SK-N-SH treated with all-trans-retinoic acid at 6 μM for 48 hours (cell line): ENCODE results near the gene ADAMTS2.

Source experiments
- ATAC-seq: fragments of 200-7000 bp; cut with Tn5 transposase; 3 replicates; pipeline ENCODE4 v1.9.1; 2020; ENCODE audit warnings: mild to moderate bottlenecking, moderate library complexity
- ARNTL ChIP-seq: fragments of 450-650 bp; formaldehyde crosslinking; IDR thresholded peaks from 2 replicates; pipeline ENCODE4 v1.5.0; 2020; ENCODE audit warnings: low read depth, mild to moderate bottlenecking, moderate library complexity, borderline replicate concordance
- BACH2 ChIP-seq: fragments of 250-450 bp; sonication (Bioruptor Pico); IDR thresholded peaks from 2 replicates; pipeline ENCODE4 v1.9.0; 2021; ENCODE audit warnings: mild to moderate bottlenecking, borderline replicate concordance
- CSDC2 ChIP-seq: fragments of 250-450 bp; sonication (Bioruptor Pico); IDR thresholded peaks from 2 replicates; pipeline ENCODE4 v1.5.0; 2020; ENCODE audit warnings: mild to moderate bottlenecking, moderate library complexity
- CSRNP3 ChIP-seq: fragments of 250-450 bp; sonication (Bioruptor Pico); IDR thresholded peaks from 2 replicates; pipeline ENCODE4 v1.5.1; 2021; ENCODE audit warnings: mild to moderate bottlenecking, moderate library complexity
- ESRRG ChIP-seq: fragments of 250-450 bp; sonication (Bioruptor Pico); IDR thresholded peaks from 2 replicates; pipeline ENCODE4 v1.6.1; 2021; ENCODE audit warnings: mild to moderate bottlenecking
- GLIS3 ChIP-seq: fragments of 250-450 bp; sonication (Bioruptor Pico); IDR thresholded peaks from 2 replicates; pipeline ENCODE4 v1.5.0; 2020; ENCODE audit warnings: mild to moderate bottlenecking, moderate library complexity
- ISL1 ChIP-seq: fragments of 250-450 bp; sonication (Bioruptor Pico); IDR thresholded peaks from 2 replicates; pipeline ENCODE4 v2.1.2; 2022; ENCODE audit warnings: mild to moderate bottlenecking, moderate library complexity
- OSR1 ChIP-seq: fragments of 250-450 bp; sonication (Bioruptor Pico); IDR thresholded peaks from 2 replicates; pipeline ENCODE4 v1.8.0; 2022; ENCODE audit warnings: moderate library complexity, mild to moderate bottlenecking, inconsistent platforms
- PATZ1 ChIP-seq: fragments of 250-450 bp; sonication (Bioruptor Pico); IDR thresholded peaks from 2 replicates; pipeline ENCODE4 v1.8.0; 2020; ENCODE audit warnings: mild to moderate bottlenecking, moderate library complexity, borderline replicate concordance
- POU6F1 ChIP-seq: fragments of 250-450 bp; sonication (Bioruptor Pico); IDR thresholded peaks from 2 replicates; pipeline ENCODE4 v1.8.0; 2021; ENCODE audit warnings: low read depth, mild to moderate bottlenecking, moderate library complexity, borderline replicate concordance
- PPARA ChIP-seq: fragments of 250-450 bp; sonication (Bioruptor Pico); IDR thresholded peaks from 2 replicates; pipeline ENCODE4 v1.5.0; 2020; ENCODE audit warnings: mild to moderate bottlenecking, borderline replicate concordance
- SNAI2 ChIP-seq: fragments of 250-450 bp; sonication (Bioruptor Pico); IDR thresholded peaks from 2 replicates; pipeline ENCODE4 v1.5.0; 2020; ENCODE audit warnings: mild to moderate bottlenecking, moderate library complexity
- TCF4 ChIP-seq: fragments of 250-450 bp; sonication (Bioruptor Pico); IDR thresholded peaks from 2 replicates; pipeline ENCODE4 v1.8.0; 2021; ENCODE audit warnings: mild to moderate bottlenecking, moderate library complexity, borderline replicate concordance
- TOX ChIP-seq: fragments of 250-450 bp; sonication (Bioruptor Pico); IDR thresholded peaks from 2 replicates; pipeline ENCODE4 v1.8.0; 2021; ENCODE audit warnings: mild to moderate bottlenecking, moderate library complexity, borderline replicate concordance
- TSHZ2 ChIP-seq: fragments of 250-450 bp; sonication (Bioruptor Pico); IDR thresholded peaks from 2 replicates; pipeline ENCODE4 v1.5.0; 2020; ENCODE audit warnings: mild to moderate bottlenecking, moderate library complexity
- ZC3H10 ChIP-seq: fragments of 250-450 bp; sonication (Bioruptor Pico); IDR thresholded peaks from 2 replicates; pipeline ENCODE4 v1.5.1; 2021; ENCODE audit warnings: mild to moderate bottlenecking, moderate library complexity
- ZFP3 ChIP-seq: fragments of 250-450 bp; sonication (Bioruptor Pico); IDR thresholded peaks from 2 replicates; pipeline ENCODE4 v1.5.0; 2020; ENCODE audit warnings: mild to moderate bottlenecking, moderate library complexity
- ZFP30 ChIP-seq: fragments of 450-650 bp; formaldehyde crosslinking; IDR thresholded peaks from 2 replicates; pipeline ENCODE4 v1.5.0; 2022; ENCODE audit warnings: mild to moderate bottlenecking, moderate library complexity
- ZNF565 ChIP-seq: fragments of 450-650 bp; formaldehyde crosslinking; conservative IDR thresholded peaks from 2 replicates; pipeline ENCODE4 v1.5.0; 2020; ENCODE audit warnings: low read depth, mild to moderate bottlenecking, moderate library complexity
- ZNF70 ChIP-seq: fragments of 450-650 bp; formaldehyde crosslinking; IDR thresholded peaks from 2 replicates; pipeline ENCODE4 v1.5.0; 2020; ENCODE audit warnings: mild to moderate bottlenecking, moderate library complexity
- ZNF8 ChIP-seq: fragments of 450-650 bp; formaldehyde crosslinking; IDR thresholded peaks from 2 replicates; pipeline ENCODE4 v1.5.0; 2020; ENCODE audit warnings: mild to moderate bottlenecking, moderate library complexity

ADAMTS2 gene

GRCh38 chr5:179079165-179079987, 265.9 kb downstream of the ADAMTS2 start:
- ATAC-seq = no peak
- no peak for TF ChIP-seq SNAI2 (CRISPR knock-in tag)
- TF ChIP-seq TCF4 = no peak
- TF ChIP-seq ZNF70 (CRISPR knock-in tag) = no peak
- TF ChIP-seq TOX (CRISPR knock-in tag) = no peak
- no peak for TF ChIP-seq ZC3H10 (CRISPR knock-in tag)
- TF ChIP-seq ZFP3 (CRISPR knock-in tag) = no peak
- TF ChIP-seq CSRNP3 = no peak
- TF ChIP-seq PATZ1 (CRISPR knock-in tag) = no peak
- TF ChIP-seq PPARA (CRISPR knock-in tag) = no peak
- TF ChIP-seq CSDC2 (CRISPR knock-in tag) = no peak
- TF ChIP-seq ZFP30 (CRISPR knock-in tag) = no peak
- TF ChIP-seq, all 23 proteins: peak for 0

GRCh38 chr5:179065703-179066102, 279.6 kb downstream of the ADAMTS2 start:
- no peak for ATAC-seq
- TF ChIP-seq BACH2 (CRISPR knock-in tag) (no peak), OSR1 (no peak), PATZ1 (CRISPR knock-in tag) (no peak), TSHZ2 (CRISPR knock-in tag) (no peak), ARNTL (CRISPR knock-in tag) (no peak), POU6F1 (CRISPR knock-in tag) (no peak), ZNF70 (CRISPR knock-in tag) (no peak), GLIS3 (CRISPR knock-in tag) (no peak), ZC3H10 (CRISPR knock-in tag) (no peak), ZNF8 (CRISPR knock-in tag) (no peak), TOX (CRISPR knock-in tag) (no peak), ZFP30 (CRISPR knock-in tag) (no peak), ZFP3 (CRISPR knock-in tag) (no peak), ISL1 (CRISPR knock-in tag) (no peak), ESRRG (CRISPR knock-in tag) (no peak), SNAI2 (CRISPR knock-in tag) (no peak), TCF4 (no peak), PPARA (CRISPR knock-in tag) (no peak), ZNF565 (CRISPR knock-in tag) (no peak)
- TF ChIP-seq, all 23 proteins: peak for 0
